K562 (cell line): ENCODE measurements around the gene RNFT1. TPM values are rescaled to one million over a fixed set of nuclear protein-coding genes. Genes with fewer than 3 reads are reported as not detected.

Experiments used
- ASH1L ChIP-seq: fragments of 450-650 bp; IDR thresholded peaks from 2 replicates; pipeline ENCODE4 v1.6.1; 2018; ENCODE audit warnings: borderline replicate concordance, mild to moderate bottlenecking, low read depth; ENCODE audit not compliant: partially characterized antibody
- DPF2 ChIP-seq: fragments of 450-650 bp; IDR thresholded peaks from 2 replicates; pipeline ENCODE4 v1.6.1; 2016
- E2F3 ChIP-seq: fragments of 250-450 bp; sonication (Bioruptor Pico); IDR thresholded peaks from 2 replicates; pipeline ENCODE4 v1.4.0; 2020; ENCODE audit warnings: mild to moderate bottlenecking
- GATAD2B ChIP-seq: fragments of 450-650 bp; IDR thresholded peaks from 2 replicates; pipeline ENCODE4 v1.6.1; 2017; ENCODE audit warnings: mild to moderate bottlenecking, borderline replicate concordance
- NCOA1 ChIP-seq: fragments of 450-650 bp; IDR thresholded peaks from 2 replicates; pipeline ENCODE4 v1.6.1; 2016; ENCODE audit warnings: low read depth
- RCOR1 ChIP-seq, 2 experiments: IDR thresholded peaks; 2 replicates each; pipeline ENCODE4 v1.6.1; 2012; ENCODE audit warnings: low read depth in 2 of 2, low read length in 2 of 2, borderline replicate concordance in 1 of 2, improper control_type of control experiment in 1 of 2
- XRCC5 ChIP-seq: fragments of 200-400 bp; formaldehyde crosslinking; IDR thresholded peaks from 2 replicates; pipeline ENCODE4 v1.6.1; 2017; ENCODE audit warnings: low read depth, mild to moderate bottlenecking, low read length
- polyA plus RNA-seq, 8 experiments: library from polyadenylated mRNA; depleted of rRNA in 4 of 8; stranded (reverse) in 5 of 8; unstranded in 3 of 8; fragments of >200 nt; fragmentation: Nextera tagmentation in 2 of 8; fragmentation: Illumina TruSeq in 1 of 8; extraction: Ambion mirVana in 2 of 8; extraction: Trizol in 1 of 8; gene quantifications; 2 replicates each; pipeline versions ENCODE4 v1.2.1 to v1.2.3, GENCODE V29; 2011 to 2014; ENCODE audit warnings: inconsistent platforms in 1 of 8, missing spikeins in 1 of 8
- total RNA-seq, 7 experiments: library from RNA; depleted of rRNA in 6 of 7; stranded (reverse); fragments of >200 nt in 6 of 7; fragmentation: Illumina TruSeq in 2 of 7; extraction: Trizol in 2 of 7; gene quantifications; 2 replicates each; pipeline versions ENCODE4 v1.2.1 to v1.2.3, GENCODE V29; 2011 to 2021; ENCODE audit warnings: low replicate concordance in 1 of 7
- TF ChIP-seq, protein P1 (sequence below), 2 experiments: fragments of 450-650 bp in 1 of 2; sonication (generic) in 1 of 2; formaldehyde crosslinking in 1 of 2; IDR thresholded peaks; 2 replicates each; pipeline versions ENCODE4 v1.7.1 to v1.9.0; 2016 to 2022; ENCODE audit warnings: inconsistent platforms in 1 of 2, mild to moderate bottlenecking in 1 of 2, missing genetic modification reagents in 1 of 2
- TF ChIP-seq, protein P2 (sequence below): fragments of 450-650 bp; IDR thresholded peaks from 2 replicates; pipeline ENCODE4 v1.6.1; 2017; ENCODE audit warnings: antibody characterized with exemption, mild to moderate bottlenecking

RNFT1 gene
- total and polyA plus RNA-seq, 9 of the 15 experiments (the other 6 are each of a cell fraction or from before 2014, with no cell fraction given), result 15.8 to 61.3 (median 23.5) TPM

DNA sequence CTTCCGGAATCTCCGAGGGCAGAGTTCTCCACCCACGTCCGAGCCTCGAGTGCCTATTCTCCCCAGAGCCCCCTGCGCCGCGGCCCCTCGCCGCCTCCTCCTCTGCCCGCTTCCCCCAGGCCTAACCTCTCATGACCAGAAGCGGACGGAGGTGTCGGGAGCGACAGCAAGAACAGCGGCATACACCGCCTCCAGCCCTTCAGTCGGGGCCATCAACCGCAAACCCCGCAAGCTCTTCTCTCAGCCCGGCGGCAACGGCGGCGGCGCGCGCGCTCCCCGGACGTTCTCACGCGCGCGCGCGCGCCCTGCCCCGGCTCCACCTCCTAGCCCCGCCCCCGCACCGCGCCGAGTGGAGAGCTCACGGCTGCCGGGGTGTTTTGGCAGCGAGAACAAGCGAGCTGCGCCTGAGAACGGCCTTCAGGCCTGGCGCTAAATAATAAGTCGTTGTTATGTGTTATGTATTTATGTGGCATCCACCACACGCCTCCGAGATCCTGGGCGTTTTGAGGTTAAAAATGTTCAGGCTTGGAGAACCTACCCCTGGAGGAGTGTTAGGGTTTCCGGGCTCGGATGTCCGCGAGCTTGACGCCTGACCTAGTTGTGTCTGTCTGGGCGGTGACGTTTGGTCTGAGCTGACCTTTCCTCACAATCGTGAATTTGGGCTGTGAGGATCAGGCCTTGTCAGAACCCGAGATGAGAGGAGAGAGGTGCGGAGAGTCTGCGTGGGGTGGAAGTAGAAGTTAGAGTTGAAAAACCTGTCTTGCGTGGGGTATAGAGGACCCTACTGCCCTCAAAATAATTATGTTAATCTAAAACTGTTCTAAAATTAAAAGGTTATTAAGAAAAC lies at the start of gene RNFT1 (continued):
- TF ChIP-seq, protein P1, sequence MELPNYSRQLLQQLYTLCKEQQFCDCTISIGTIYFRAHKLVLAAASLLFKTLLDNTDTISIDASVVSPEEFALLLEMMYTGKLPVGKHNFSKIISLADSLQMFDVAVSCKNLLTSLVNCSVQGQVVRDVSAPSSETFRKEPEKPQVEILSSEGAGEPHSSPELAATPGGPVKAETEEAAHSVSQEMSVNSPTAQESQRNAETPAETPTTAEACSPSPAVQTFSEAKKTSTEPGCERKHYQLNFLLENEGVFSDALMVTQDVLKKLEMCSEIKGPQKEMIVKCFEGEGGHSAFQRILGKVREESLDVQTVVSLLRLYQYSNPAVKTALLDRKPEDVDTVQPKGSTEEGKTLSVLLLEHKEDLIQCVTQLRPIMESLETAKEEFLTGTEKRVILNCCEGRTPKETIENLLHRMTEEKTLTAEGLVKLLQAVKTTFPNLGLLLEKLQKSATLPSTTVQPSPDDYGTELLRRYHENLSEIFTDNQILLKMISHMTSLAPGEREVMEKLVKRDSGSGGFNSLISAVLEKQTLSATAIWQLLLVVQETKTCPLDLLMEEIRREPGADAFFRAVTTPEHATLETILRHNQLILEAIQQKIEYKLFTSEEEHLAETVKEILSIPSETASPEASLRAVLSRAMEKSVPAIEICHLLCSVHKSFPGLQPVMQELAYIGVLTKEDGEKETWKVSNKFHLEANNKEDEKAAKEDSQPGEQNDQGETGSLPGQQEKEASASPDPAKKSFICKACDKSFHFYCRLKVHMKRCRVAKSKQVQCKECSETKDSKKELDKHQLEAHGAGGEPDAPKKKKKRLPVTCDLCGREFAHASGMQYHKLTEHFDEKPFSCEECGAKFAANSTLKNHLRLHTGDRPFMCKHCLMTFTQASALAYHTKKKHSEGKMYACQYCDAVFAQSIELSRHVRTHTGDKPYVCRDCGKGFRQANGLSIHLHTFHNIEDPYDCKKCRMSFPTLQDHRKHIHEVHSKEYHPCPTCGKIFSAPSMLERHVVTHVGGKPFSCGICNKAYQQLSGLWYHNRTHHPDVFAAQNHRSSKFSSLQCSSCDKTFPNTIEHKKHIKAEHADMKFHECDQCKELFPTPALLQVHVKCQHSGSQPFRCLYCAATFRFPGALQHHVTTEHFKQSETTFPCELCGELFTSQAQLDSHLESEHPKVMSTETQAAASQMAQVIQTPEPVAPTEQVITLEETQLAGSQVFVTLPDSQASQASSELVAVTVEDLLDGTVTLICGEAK (IDR thresholded peaks at IDR 0.05), result peak; percentile 36; the same call in 1 of the 2 replicates
- TF ChIP-seq, protein P1 (CRISPR knock-in tag; IDR thresholded peaks at IDR 0.05), result no peak
- TF ChIP-seq RCOR1 (IDR thresholded peaks at IDR 0.05; ENCODE audit: borderline replicate concordance in 1 of 2, low read depth in 2 of 2, low read length in 2 of 2) (0 out of 4 replicates have a peak, but pooled peaks of 1 of the 2 experiments have one; percentile 3), DPF2 (peak; percentile 61), E2F3 (CRISPR knock-in tag) (no peak), NCOA1 (0 out of 2 replicates have a peak, but pooled peaks have one; percentile 12), ASH1L (peak; percentile 75), GATAD2B (0 out of 2 replicates have a peak, but pooled peaks have one; percentile 68), XRCC5 (peak; percentile 22; the same call in 1 of the 2 replicates)
- TF ChIP-seq, protein P2, sequence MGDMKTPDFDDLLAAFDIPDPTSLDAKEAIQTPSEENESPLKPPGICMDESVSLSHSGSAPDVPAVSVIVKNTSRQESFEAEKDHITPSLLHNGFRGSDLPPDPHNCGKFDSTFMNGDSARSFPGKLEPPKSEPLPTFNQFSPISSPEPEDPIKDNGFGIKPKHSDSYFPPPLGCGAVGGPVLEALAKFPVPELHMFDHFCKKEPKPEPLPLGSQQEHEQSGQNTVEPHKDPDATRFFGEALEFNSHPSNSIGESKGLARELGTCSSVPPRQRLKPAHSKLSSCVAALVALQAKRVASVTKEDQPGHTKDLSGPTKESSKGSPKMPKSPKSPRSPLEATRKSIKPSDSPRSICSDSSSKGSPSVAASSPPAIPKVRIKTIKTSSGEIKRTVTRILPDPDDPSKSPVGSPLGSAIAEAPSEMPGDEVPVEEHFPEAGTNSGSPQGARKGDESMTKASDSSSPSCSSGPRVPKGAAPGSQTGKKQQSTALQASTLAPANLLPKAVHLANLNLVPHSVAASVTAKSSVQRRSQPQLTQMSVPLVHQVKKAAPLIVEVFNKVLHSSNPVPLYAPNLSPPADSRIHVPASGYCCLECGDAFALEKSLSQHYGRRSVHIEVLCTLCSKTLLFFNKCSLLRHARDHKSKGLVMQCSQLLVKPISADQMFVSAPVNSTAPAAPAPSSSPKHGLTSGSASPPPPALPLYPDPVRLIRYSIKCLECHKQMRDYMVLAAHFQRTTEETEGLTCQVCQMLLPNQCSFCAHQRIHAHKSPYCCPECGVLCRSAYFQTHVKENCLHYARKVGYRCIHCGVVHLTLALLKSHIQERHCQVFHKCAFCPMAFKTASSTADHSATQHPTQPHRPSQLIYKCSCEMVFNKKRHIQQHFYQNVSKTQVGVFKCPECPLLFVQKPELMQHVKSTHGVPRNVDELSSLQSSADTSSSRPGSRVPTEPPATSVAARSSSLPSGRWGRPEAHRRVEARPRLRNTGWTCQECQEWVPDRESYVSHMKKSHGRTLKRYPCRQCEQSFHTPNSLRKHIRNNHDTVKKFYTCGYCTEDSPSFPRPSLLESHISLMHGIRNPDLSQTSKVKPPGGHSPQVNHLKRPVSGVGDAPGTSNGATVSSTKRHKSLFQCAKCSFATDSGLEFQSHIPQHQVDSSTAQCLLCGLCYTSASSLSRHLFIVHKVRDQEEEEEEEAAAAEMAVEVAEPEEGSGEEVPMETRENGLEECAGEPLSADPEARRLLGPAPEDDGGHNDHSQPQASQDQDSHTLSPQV, result peak; percentile 74
